Activated T-cell treated with anti-CD3 and anti-CD28 coated beads for 24 hours (primary cell): ENCODE measurements around the gene TSPAN18.

Source experiments
- DNase-seq: peaks from one replicate; pipeline ENCODE4 v3.0.0-alpha.2; 2020; ENCODE audit warnings: low read depth

TSPAN18 gene

GRCh38 chr11:44942029-44942955 is 215.5 kb downstream of the TSPAN18 start:
- DNase-seq = no peak

DNA sequence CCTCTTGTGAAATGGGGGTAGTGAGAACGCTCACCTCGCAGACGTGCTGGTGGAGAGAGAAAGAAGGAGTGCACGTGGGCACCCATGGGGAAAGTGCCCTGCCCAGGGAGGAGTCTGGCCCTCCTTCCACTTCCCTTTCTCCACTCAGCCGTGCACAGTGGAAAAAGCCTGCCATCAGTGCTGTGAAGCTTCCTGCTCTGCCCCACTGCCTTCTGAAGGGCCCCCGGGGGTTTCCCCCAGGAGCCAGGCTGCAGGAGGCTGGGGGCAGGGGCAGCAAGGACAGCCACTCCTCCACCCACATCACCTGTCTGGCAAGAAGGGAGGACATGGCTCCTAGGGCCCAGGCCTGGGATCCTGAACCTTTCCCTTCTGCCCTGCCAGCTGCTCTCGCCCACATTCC is 216.4 kb downstream of the TSPAN18 start:
- peak; percentile 17 for DNase-seq

- DNase-seq = no peak
Measured at GRCh38 chr11:44943696-44944095, 216.9 kb downstream of the TSPAN18 start.

DNA sequence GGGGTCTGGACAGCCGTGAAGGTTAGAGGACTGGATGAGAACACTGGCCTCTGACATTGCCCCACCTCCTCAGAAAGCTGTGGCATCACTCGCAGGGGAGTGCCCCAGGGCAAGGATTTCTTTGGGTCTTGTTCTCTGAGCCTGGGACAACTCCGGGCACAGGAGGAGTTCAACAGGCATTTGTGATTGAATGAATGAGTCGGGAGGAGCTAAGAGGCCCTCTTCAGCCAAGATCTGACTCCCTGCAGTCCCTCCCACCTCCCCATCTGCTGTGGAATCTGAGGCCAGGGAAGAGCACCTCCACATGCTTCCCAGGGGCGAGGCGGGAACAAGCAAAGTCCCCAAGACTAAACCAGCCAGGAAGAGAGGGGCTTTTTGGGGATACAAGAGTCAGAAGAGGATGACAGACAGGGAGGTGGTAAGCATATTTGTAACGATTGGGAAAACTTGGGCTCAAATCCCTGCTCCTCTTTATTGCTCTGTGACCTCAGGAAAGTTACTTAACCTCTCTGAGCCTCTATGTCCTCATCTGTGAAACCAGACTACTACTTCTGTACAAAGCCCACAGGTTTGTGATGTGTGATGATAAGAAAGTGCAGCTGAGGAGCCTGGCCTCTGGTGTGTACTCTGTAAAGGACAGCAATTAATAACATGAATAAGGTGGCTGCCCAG is 217.6 kb downstream of the TSPAN18 start:
- DNase-seq = no peak

GRCh38 chr11:44944853-44945235 is 218.1 kb downstream of the TSPAN18 start:
- no peak for DNase-seq

DNA sequence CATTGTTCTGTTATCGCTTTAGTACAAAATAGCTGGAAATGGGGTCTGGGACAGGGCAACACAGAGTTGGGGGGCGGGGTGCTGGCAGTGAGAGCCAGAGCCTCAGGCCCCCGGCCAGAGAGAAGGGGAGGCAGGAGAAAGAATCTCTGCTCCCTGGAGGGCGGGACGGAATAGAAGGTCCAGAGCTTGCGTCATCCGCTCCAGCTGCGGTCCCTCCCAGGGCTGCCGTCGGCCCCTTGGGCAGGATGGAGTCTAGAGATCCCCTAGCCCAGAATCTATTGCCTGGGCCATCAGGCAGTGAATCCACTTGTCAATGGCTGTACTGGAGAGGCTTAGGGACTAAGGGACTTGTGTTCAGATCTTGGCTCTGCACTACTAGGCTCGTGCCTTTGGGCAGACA is 218.9 kb downstream of the TSPAN18 start:
- DNase-seq = no peak

- DNase-seq = no peak
Measured at GRCh38 chr11:44946263-44946662, 219.5 kb downstream of the TSPAN18 start.

GRCh38 chr11:44947114-44947513 is 220.4 kb downstream of the TSPAN18 start:
- DNase-seq = no peak

GRCh38 chr11:44948155-44948554 is 221.4 kb downstream of the TSPAN18 start:
- DNase-seq = no peak

- DNase-seq = no peak
Measured at GRCh38 chr11:44949160-44950030, 222.6 kb downstream of the TSPAN18 start.

- no peak for DNase-seq
Measured at GRCh38 chr11:44950031-44950624, 223.4 kb downstream of the TSPAN18 start.

DNA sequence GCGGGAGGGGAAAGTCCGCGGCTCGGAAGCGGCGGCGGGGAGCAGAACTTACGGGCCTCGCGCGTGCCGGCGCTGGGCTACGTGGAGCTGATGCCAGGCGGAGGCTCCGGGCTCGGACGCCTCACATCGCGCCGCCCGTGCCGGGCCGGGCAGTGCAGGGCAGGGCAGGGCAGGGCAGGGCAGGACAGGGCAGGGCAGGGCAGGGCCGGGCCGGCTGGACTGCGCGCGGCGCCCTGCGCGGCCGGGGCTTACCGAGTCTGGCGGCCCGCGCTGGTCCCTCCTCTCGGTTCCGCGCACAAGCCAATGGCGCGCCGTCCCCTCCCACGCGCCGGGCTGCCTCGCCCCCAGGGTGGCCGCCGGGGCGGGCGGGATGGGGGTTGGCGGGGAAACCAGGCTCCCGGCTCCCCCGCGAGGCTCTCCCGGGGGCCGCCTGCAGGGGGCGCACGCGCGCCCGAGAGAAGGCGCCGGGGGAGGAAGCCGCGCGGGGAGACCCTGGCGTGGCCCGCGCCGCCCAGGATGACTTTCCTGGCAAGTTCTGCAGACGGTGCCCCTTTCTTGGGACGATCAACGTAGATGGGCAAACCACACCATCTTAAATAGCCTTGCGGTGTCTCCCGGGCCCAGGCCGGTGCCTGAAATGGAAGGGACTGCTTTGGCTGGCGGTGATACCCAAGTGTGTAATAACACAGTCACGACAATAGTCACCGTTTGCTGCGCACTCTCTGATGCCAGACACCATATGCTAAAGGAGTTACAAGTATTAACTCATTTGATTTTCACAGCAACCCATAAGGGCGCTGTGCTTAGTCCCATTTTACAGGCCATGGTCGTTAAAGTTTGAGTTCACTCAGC is 224.1 kb downstream of the TSPAN18 start, which contains the start of gene TP53I11:
TSS of gene TP53I11 (minus strand) at position 259 of the 852 bp plus-strand sequence. CDS start 12,548 bp downstream, outside the sequence.
- peak; percentile 62 for DNase-seq

DNA sequence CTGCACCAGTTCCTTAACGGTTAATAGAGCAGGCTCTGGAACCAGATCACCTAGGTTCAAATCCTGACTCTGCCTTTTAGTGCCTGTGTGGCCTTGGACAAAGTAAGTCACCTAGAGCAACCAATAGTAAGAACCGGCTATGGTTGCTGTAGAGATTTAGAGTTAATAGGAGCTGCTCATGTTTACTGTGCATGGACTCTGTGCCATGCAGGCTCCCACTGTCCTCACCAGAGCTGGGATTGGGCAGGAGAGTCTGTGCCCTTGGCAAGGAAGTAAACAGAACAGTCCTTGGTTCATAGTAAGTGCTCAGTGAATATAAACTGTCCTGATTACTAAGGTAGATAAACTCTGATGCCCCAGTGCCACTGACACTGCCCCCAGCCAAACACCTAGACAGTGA is 225.3 kb downstream of the TSPAN18 start:
- no peak for DNase-seq

DNA sequence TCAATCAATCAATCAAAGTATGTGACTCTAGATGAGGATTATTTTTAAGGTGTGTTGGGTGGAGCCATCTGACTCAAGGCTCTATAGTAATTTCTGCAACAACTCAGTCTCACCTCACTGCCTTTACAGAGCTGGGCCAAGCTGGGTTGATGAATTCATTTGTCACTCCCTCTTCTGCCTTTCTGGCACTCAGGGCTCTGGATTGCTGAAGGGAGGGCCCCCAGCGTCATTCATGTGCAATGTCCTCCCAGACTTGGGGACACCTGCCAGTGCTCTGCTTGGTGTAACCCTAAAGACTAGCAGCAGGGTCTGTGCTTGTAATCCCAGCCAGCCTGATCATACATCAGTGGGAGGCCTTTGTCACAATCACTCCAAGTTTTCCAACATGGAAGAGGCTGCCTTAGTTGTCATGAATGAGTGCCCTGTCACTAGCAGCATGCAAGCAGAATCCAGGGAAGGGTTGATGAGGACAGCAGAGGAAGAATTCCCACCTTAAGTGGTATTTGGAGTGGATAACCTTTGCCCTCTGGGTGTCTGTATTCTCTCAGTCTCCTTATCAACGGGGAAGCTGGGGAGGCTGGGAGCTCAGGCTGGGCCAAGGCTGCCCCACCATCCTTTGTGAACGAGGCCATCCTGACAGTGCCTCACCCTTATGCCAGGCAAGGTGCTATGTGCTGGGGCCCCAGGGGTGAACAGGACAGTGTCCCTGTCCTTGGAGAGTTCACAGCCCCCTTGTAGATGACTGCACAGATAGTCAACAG is 225.9 kb downstream of the TSPAN18 start:
- no peak for DNase-seq

DNA sequence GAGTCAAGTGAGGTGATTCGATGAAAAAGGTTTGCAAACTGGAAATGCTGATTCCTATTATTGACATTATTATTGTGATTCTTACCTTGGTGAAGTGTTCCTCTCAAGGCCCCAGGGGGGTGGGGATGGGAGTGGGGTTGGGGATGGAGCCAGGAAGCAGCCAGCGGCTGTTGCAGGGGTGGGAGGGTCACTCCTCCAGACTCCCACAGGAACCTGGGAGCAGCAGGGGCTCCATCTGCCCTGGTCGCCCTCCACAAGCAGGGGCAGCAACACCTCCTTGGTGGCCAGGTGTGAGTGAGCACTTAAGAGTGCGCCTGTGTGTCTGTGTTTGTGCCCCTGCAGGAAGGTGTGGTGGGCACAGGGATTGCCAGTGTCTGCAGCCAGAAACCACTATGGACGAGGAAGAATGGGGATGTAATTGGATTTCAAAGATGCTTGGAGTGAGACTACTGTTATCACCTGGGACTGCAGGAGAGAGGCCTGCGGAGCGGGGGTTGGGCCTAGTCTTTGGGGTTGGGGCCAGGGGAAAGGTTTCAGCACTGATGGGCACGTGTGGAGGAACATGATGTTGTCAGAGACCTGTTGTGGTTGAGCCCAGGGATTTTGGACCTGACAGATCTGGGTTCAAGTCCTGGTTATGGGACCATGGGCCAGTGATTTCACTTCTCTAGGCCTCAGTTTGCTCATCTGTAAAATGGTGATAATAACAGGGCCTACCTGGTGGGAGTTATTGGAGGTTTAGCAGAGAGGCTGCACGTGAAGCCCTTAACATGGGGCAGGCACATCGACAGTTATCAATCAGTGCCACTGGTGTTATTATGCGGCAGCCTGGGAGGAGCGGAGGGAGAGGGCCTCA is 227.5 kb downstream of the TSPAN18 start:
- no peak for DNase-seq

DNA sequence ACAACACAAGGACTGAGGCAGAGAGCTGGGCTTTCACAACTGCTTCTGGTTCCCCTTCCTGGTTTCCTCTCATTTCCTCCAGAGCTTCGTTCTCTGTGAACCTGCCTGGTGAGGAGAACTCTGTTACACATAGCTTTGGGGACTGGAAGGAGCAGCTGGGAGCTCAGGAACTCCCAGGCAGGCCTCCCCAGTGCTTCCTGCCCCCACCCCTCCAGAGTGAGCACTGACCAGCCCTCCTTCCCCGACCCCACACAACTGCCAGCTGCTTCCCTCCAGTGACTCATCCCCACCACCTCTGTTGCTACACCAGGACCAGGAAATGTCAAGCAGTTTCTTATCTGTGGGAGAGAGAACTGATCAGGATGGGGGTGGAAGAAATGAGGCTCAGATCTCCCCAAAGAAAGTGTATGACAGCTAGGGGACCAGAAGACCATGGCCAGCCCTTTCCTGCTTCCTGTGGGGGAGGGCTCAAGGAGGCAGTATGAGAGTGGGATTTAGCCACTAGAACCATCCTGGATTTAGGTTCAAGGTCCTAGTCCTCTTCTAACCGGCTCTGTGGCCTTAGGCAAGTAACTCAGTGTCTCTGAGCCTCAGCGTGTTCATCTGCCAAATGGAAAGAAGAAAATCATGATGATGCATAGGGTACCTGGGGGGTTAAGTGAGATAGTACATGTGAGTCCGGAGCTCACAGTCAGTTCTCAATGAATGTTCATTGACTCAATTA is 228.4 kb downstream of the TSPAN18 start:
- DNase-seq = no peak

DNA sequence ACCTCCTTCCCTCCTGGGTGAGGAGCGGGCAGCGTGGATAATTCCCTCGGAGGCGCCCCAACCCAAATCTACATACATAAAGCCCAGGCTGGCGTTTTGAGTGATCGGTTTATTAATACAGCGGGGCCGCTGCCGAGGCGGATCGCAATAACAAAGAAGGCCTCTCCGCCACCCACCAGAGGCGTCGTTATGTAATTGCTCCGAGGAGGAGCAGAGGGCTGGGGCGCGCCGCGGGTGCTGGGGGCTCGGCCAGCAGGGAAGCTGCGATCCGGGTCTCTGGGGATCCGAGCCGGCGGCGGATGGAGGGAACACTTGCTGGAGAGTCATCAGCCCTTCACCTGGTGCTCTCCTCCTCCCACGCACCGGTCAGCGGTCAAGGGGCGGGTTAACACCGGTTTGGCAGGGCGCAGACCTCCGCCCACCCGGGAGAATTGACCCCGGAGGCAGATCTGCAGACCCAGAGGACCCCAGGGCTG is 230.3 kb downstream of the TSPAN18 start:
- no peak for DNase-seq
